NCI-H1436 treated with DMSO at 0.1 percent for 48 hours (cell line): Measurements from ENCODE around the gene TANGO2.

Experiments used
- DNase-seq: peaks from one replicate; lab custom pipeline; 2025; lab: John Stamatoyannopoulos, UW

The TANGO2 gene

GRCh38 chr22:19996694-19997384 is 24.1 kb upstream of the TANGO2 start:
- DNase-seq: no peak

GRCh38 chr22:19997561-19998231 is 23.2 kb upstream of the TANGO2 start:
- no peak for DNase-seq

DNA sequence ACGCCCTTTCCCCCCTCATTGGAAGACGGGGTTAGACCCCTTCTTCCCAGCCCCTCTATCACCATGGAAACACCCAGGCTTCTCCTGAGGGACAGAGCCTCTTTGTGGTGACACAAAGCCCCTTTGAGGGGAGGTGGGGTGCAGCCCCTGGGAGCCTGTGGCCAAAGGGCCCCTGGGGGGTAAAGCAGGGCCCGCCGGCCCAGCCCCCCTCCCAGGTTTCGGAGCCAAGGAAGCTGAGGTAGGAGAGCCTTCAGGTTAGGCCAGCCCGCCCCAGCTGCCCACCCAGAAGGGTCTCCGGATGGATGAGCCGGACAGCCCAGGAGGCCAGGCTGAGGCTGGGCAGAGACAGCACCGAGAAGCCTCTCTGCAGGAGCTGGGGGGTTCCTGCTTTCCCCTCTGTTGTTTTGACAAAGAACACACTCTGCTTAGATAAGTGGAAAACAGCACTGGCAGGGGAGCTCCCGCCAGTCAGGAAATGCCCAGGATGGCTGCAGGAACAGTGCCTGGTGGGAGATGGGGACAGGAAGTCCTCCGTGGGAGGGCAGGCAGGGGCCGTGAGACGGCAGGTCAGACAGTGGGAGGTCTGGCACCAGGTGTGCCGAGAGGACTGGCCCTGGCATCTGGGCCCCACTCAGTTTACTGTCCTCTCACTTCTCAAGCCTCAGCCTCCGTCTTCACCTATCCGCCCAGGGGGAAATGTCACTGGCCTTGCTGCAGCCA is 22.5 kb upstream of the TANGO2 start:
- DNase-seq: no peak

- no peak for DNase-seq
Measured at GRCh38 chr22:19998991-19999820, 21.7 kb upstream of the TANGO2 start.

DNA sequence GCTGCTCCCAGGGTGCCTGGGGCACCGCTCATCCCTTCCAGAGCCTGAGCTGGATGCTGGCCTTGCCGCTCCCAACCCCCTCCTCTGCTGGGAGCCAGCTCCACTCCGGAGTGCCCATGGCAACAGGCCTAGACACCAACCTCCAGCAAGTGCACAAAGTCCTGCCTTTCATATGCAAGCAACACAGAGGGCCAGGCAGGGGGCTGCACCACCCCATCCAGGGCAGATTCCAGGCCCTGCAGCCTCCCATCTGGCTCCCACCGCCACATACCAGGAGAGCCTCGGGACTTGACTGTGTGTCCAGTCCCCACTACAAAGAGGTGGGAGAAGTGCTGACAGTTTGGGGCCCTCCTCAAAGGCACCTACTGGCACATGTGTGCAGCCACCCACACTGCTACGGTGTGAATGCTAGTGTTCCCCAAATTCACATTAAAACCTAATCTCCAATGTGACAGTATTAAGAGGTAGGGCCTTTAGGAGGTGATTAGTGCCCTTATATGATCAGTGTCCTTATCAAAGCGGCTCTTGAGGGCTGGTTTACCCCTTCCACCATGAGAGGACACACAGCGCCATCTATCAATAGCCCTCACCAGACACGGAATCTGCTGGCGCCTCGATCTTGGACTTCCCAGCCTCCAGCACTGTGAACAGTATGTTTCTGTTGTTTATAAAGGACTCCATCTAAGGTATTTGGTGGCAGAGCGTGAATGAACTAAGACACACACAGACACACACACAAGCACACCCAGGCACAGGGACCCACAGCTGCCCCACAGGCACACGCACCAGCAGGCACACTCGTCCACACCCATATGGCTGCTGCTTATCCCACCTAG is 20.4 kb upstream of the TANGO2 start:
- DNase-seq: no peak

DNA sequence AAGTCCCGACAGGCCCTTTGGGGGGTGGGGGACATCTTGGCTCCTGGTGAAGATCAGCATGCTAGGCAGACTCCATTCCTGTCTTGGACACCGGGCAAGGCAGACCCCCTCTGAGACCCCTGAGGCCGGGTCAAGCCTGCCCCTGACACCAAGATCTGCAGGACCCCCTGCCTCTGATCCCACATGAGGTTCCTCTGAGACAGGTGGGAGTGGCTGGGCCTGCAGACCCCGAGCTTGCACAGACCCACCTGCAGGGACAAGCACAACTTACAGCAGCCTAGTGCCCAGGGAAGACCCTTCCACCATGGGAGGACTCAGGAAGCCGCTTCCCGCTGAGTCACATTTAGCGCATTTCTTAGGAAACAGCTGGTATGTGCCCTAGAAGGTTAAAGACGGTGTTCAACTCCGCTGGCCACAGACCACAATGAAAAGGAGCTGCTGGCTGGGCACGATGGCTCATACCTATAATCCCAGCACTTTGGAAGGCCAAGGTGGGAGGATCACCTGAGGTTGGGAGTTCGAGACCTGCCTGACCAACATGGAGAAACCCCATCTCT is 19.8 kb upstream of the TANGO2 start:
- DNase-seq: no peak

GRCh38 chr22:20002128-20002527 is 18.8 kb upstream of the TANGO2 start:
- no peak for DNase-seq

DNA sequence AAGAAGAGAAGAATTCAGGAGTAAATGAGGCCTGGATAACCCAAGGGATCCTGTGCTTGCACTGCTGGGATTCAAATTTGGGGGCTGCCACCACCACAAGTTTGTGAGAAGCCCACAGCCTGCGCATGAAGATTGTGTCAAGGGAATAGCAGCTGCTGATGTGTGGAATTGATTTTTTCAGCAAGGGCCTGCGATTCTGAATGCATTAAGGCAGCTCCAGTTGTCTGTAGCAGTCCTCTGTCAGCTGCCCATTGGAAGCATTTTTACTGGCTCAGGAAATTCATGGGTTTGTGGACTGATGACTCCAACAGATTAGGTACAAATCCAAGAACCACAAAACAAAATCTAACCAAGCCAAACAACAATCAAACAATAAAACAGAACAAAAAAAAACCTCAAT is 18.3 kb upstream of the TANGO2 start:
- no peak for DNase-seq

- DNase-seq: no peak
Measured at GRCh38 chr22:20003304-20003703, 17.6 kb upstream of the TANGO2 start.

DNA sequence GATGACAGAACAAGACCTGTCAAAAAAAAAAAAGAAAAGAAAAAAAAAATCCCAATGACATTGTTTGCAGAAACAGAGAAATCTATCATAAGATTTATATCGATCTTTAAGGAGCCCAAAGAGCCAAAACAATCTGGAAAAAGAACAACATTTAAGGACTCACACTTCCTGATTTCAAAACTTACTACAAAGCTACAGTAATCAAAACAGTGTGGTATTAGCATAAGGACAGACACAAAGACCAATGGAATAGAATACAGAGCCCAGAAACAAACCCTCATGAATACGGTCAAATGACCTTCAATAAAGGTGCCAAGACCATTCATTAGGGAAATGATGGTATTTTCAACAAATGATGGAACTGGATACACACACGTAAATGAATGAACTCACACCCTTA is 16.4 kb upstream of the TANGO2 start:
- DNase-seq: no peak

DNA sequence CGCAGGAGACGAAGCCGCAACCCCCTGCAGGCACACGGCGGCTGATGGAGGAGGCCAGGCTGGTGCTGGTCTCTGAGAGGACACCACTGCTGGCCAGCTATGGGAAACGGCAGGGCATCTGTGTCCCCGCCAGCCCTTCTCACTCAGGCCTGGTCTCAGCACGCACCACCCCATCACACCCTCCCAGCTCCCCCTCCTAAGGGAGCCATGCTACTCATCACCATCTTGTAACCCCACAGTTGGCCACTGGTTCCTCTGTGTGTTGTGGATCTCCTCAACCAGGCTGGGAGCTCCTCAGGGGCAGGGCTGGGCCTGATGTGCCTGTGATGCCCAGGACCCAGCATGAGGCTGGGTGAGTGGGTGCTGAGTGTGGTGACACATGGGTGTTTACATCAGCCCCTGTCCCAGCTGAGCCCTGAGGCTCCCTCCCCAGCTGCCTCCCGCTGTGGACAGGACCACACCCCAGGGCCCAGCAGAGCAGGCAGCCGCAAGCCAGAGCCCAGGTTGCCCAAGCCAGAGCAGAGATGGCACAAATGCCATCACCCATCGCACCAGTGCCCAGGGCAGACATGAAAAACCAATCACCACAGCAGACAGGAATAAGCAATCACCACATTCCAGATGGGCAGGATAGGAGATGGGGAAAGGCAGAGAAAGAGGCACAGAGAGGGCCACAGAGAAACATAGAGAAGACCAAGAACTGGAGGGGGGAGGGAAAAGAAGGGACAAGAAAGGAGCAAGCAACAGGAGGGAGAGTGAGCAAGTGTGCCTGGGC is 12.5 kb upstream of the TANGO2 start:
- DNase-seq: no peak

GRCh38 chr22:20009018-20009491 is 11.9 kb upstream of the TANGO2 start:
- no peak for DNase-seq

DNA sequence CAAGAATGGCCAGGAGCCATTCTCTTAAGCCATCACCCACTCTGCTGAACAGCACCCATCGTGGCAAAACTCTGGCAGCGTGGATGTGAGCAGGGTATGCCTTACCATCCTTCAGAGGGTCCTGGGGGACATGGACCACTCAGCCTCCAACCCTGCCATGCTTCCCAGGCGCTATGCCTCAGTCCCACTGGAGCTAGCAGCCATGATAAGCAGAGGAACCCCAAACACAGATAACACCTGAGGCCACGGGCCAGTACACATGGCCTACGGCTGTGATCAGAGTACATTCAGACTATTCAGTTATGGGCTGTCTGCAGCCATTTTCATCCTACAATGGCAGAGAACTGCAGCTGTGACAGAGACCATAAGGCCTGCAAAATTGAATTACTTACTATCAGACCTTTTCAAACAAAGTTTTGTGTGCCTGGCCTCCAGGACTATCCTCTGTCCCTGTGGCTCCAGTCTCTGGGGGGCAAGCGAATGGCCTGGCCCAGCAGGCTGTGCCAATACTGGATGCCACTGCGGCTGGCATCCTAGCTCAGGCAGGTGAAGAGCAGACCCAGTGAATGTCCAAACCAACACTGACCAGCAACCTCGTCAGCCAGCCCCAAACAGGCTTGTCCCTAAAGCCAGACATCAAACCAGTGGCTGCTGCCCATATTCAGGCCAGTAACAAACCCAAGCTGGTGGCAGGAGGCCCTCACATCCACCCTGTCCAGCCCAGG is 11.2 kb upstream of the TANGO2 start:
- DNase-seq: no peak

GRCh38 chr22:20010307-20011122 is 10.4 kb upstream of the TANGO2 start:
- no peak for DNase-seq

DNA sequence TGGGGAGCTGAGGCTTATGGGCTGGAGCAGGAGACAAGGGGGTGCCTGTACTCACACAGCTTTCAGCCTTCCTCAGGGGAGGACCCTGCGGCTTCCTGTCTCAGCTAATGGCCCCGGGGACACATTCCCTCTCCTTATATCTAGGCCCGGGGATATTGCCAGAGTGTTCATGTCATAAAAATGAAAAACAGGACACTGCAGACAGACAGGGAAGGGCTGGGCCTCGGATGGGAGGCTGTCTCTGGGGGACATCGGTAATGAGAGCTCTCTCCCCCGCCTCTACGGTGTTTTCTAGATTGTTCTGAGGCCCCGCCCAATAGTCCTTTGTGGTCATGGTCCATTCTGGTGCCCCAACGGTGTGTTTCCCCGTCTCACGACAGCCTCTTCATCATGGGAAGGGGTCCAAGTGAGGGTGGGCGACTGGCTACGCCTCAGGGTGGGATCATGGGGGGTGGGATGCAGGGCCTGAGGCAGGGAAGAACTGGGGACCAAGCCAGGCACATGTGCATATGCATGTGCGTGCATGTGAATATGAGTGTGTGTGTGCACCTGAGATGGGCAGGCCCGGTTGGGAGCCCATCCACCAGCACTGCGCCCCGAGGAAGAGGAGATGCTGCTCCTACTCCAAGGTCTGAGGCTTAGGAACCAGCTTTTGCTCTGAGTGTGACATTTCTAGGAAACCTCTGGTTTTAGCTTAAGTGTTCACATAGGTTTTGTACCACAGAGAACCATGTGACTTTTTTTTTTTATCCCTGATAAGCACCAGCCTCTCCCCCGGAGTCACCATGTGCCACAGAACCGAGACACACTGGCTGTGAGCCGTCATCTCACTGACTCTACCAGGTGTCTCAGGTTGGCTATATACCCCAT is 9.6 kb upstream of the TANGO2 start:
- DNase-seq: no peak

- DNase-seq: no peak
Measured at GRCh38 chr22:20011993-20012740, 8.7 kb upstream of the TANGO2 start.
